ENCODE measurements around the gene COL19A1.

COL19A1 gene

DNA sequence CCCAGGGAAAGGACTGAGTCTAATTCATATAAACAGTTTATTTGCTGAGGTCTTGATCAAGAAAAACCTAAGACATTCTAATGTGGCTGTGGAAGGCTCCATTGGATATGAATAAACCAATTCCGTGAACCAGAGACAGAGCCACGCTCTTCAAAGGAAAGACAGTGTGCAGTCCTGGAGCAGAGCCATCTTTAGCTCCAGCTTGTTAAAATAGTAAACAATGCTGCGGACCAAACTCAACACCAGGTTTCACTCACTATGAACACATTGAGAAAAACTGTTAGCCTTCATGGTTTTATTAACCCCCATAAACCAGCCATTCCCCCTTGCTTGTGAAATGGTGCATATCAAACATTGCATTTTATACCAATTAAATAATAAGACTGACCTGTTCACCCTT lies 374.7 kb downstream of the COL19A1 start:
- no peak overlapping the region for H3K4me3 ChIP-seq (ENCODE audit: control insufficient read depth, low read depth, low read length)
- TF ChIP-seq, protein P1, sequence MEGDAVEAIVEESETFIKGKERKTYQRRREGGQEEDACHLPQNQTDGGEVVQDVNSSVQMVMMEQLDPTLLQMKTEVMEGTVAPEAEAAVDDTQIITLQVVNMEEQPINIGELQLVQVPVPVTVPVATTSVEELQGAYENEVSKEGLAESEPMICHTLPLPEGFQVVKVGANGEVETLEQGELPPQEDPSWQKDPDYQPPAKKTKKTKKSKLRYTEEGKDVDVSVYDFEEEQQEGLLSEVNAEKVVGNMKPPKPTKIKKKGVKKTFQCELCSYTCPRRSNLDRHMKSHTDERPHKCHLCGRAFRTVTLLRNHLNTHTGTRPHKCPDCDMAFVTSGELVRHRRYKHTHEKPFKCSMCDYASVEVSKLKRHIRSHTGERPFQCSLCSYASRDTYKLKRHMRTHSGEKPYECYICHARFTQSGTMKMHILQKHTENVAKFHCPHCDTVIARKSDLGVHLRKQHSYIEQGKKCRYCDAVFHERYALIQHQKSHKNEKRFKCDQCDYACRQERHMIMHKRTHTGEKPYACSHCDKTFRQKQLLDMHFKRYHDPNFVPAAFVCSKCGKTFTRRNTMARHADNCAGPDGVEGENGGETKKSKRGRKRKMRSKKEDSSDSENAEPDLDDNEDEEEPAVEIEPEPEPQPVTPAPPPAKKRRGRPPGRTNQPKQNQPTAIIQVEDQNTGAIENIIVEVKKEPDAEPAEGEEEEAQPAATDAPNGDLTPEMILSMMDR (conservative IDR thresholded peaks at IDR 0.05; ENCODE audit: control insufficient read depth, insufficient read depth, low read depth, low read length): no peak
- DNase-seq (ENCODE audit: low read depth): no peak

DNA sequence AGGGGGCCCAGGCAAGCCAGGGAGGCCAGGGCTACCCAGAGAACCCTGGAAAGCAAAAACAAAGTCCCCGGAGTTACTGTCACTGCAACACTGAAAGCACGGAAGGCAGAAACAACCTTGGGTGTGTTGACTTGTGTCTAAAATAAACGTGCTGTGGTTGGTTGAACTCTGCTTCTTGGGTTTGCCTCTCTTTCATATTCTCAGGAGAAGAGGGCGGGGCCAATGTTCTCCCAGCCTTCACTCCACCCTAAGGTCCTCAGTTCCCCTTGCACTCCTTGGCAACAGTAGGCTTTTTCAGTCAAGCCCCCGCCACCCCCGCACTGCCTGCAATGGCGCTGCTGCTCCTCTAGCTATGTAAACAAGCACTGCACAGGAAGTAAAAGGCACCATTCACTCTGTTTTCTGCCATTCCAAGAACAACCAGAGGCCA lies 375.6 kb downstream of the COL19A1 start:
- no peak overlapping the region for H3K4me3 ChIP-seq (ENCODE audit: control insufficient read depth, low read depth, low read length)
- DNase-seq (ENCODE audit: low read depth): no peak
- TF ChIP-seq, protein P1 (conservative IDR thresholded peaks at IDR 0.05; ENCODE audit: control insufficient read depth, insufficient read depth, low read depth, low read length): no peak

DNA sequence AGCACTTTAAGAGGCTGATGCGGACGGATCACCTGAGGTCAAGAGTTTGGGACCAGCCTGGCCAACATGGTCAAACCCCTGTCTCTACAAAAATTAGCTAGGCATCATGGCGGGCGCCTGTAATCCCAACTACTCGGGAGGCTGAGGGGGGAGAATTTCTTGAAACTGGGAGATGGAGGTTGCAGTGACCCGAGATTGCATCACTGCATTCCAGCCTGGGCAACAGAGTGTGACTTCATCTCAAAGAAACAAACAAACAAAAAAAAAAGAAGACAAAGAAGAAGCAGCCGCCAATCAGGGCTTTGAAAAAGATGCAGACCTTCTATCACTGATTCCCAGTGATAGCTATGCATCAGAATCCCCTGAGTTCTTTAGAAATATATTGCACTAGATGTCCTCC lies 379.8 kb downstream of the COL19A1 start:
- TF ChIP-seq, protein P1 (conservative IDR thresholded peaks at IDR 0.05; ENCODE audit: control insufficient read depth, insufficient read depth, low read depth, low read length): no peak
- no peak for DNase-seq (ENCODE audit: low read depth)
- no peak overlapping the region for H3K4me3 ChIP-seq (ENCODE audit: control insufficient read depth, low read depth, low read length)

DNA sequence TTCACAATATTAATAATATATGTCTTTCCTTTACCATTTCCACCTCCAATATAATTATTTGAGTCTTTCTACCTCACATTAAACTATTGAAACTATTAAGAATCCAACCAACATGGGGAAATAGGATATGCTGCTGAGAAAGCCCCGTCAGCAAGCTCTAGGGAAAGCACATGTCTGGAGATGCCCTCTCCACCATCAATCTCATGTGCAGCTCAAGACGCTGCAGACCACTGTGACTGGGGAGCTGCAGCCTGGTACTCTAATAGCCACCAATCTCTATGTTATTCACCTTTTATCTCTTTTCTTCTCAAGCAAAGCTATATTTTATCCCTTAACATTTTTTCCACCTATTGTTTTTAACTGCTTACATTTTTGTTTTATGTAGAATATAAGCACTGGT lies 386.2 kb downstream of the COL19A1 start:
- no peak overlapping the region for H3K4me3 ChIP-seq (ENCODE audit: control insufficient read depth, low read depth, low read length)
- no peak for DNase-seq (ENCODE audit: low read depth)
- TF ChIP-seq, protein P1 (conservative IDR thresholded peaks at IDR 0.05; ENCODE audit: control insufficient read depth, insufficient read depth, low read depth, low read length): no peak

DNA sequence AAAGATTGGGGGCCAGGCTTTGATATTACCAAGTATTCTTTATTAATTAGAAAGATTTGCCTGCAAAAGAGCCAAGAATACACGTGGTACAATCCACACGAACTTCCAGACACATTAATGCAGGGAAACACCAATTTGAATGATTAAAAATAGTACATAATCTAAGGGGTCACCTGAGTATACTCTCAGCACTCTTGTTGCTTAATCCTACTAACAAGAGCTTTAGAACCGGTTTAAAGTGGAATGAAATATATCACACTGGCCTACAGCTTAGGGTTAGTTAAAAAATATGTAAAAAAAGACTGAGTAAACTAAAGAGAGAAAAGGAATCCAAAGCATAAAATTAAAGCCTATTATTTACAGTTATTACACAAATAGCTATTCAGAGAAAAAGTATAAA lies 387.6 kb downstream of the COL19A1 start:
- DNase-seq (ENCODE audit: low read depth): no peak
- TF ChIP-seq, protein P1 (conservative IDR thresholded peaks at IDR 0.05; ENCODE audit: control insufficient read depth, insufficient read depth, low read depth, low read length): no peak
- no peak overlapping the region for H3K4me3 ChIP-seq (ENCODE audit: control insufficient read depth, low read depth, low read length)

DNA sequence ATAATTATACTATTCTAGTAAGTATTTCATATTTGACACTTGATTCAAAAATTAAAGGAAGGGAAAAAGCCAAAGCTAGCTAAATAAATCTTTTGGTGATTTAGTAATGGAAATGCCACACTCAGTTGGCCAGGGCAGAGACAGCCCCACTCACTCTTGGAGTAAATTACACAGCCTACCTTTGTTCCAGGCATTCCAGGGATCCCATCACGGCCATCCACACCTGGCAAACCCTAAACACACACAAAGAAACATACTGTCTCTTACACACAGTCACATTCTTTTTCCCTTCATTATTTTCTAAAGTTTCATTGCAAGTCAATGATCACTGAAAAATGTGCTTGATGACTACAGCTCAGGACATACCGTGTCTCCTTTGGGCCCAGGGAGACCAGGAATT lies 388.4 kb downstream of the COL19A1 start:
- DNase-seq (ENCODE audit: low read depth): no peak
- H3K4me3 ChIP-seq (ENCODE audit: control insufficient read depth, low read depth, low read length): no peak overlapping the region
- TF ChIP-seq, protein P1 (conservative IDR thresholded peaks at IDR 0.05; ENCODE audit: control insufficient read depth, insufficient read depth, low read depth, low read length): no peak

DNA sequence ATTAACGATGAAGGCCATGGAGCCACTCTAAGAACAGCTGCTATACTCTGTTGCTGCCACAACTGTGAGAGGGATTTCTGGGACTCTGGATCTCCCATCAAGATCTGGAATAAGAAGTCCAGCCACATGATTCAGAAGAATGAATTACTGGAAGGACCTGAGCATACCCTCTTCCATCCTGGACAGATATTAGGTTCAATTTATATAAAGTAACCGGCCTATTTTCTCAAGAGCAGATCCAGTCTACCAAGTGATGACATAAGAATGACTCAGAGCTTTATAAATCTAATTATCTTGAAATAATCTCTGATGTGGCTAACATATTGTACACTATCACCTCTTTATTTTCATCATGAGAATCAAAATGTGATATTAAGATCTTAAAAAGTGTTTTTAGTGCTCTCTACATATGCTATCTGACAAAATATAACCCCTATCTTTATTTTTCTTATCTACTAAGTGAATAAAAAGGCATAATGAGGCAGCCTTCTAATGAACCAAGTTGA lies 391.5 kb downstream of the COL19A1 start:
- no peak overlapping the region for H3K4me3 ChIP-seq (ENCODE audit: control insufficient read depth, low read depth, low read length)
- TF ChIP-seq, protein P1 (conservative IDR thresholded peaks at IDR 0.05; ENCODE audit: control insufficient read depth, insufficient read depth, low read depth, low read length): no peak
- DNase-seq (ENCODE audit: low read depth): peak; percentile 2
